ENCODE data around the gene ERGIC1.

ERGIC1 gene

DNA sequence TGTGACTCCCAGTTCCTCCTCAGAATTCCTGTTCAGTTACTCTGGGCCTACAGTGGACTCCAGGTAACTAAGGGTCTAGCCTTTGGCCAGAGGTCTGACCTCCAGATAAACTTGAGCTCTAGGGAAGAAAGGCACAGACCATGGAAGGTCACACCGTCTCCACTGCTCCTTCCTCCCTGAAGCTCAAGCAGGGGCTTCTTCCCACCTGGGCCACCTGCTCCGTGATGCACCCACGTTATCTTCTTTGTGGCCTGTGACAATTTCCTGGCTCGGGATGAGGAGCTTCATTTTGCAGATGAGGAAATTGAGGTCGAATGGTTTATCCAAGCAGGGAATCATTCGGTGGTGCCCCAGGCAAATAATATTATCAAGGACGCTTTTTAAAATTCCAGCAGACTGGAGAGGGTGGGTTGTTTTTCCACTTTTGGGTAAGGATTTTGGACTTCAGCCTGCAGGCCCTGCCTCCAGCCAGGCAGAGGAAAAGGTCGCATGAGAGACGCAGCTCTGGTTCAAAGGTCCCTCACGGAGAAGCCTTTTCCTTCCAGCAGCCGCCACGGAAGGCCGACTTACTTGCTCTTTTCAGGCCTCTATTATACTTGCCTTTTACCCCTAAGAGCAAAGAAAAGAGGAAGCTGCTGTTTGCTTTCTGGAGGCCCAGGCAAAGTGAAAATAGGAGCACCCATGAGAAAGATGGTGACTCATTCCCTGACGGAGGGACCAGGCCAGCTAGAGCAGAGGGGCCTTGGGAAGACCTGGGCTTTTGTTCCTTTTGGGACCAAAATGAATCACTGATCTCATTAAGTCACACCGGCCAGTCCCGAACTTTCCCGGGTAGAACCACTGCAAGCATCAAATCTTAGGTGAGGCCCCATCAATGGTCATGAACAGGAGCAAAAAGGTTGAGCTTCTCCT, 40.2 kb upstream of the ERGIC1 start:
- TF ChIP-seq POLR2A (IDR thresholded peaks at IDR 0.05; ENCODE audit: low read depth, low read length) = no peak
- FAIRE-seq (no peak), DNase-seq (ENCODE audit: insufficient read length, low spot score) (no peak)

DNA sequence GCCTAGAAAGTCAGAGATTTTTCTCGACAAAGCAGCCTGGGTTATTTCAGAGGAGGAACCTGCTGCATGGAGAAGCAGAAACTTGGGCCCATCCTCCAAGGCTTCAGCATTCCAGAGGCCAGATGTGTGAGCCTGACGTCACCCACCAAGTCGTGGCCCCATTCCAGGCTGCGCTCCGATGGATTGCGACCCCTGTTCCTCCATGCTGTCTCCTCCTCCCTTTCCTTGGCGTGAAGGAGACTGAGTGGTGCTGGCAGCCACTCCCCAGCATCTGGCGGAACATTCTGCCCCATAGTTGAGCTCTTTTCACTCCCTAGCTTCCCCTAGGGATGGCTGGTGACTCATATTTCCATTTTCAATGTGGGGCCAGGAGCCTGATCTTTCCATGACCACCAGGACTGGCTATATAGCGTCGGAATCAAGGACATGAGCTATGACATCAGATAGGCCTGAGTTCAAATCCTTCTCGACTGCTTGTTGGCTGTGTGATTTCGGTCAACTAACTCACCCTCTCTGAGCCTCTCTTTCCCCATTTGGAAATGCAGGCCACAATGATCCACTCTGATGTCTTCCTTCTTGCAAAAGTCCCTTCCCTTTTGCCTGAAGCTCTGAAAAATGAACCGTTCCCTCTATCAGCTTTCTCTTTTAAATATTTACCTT, 38.6 kb upstream of the ERGIC1 start:
- TF ChIP-seq POLR2A (IDR thresholded peaks at IDR 0.05; ENCODE audit: low read depth, low read length) = no peak
- no peak for FAIRE-seq

DNA sequence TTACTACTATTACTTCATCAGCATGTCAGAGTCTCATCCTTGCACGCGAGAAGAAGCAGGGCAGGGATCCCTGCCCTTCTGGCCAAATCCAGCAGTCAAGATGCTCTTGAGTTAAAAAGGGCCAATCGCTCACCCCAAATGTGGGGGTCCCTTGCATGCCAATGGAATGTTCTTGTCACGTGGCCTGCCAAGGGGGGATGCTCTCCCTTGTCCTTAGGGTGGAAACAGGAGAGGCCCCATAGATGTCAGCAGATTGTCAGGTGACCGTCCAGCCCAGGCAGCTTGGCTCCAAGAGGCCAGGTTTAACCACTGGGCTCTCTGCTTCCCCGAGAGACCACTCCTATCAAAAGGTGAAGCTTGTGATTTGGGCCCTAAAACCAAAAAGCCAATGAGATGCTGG, 37.7 kb upstream of the ERGIC1 start:
- no peak for TF ChIP-seq POLR2A (IDR thresholded peaks at IDR 0.05; ENCODE audit: low read depth, low read length)
- FAIRE-seq (no peak), DNase-seq (ENCODE audit: insufficient read length, low spot score) (no peak)

More for the DNA sequence above, 38.6 kb upstream of the ERGIC1 start:
- peak; percentile 38 for DNase-seq (ENCODE audit: insufficient read length, low spot score)

DNA sequence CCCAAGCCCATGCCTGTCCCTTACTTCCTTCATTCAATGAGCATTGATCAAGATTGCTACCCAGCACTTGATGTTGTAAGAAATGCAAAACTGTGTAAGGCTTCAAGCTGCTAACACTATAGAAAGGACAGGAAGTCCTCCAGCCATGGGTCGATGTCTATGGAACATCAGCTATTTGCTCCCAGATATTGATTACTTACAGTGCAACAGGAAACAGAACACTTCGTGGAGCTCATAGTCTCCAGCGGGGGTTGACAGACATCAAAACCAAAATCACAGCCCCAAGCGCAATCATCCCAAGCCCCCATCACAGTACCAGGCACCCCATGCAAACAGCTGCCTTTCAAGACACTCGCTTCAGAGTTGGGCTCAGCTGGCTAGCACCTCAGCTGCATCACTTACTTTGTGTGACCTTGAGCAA, 36.3 kb upstream of the ERGIC1 start:
- FAIRE-seq = no peak
- TF ChIP-seq POLR2A (IDR thresholded peaks at IDR 0.05; ENCODE audit: low read depth, low read length) = no peak
- DNase-seq (ENCODE audit: insufficient read length, low spot score) = no peak

DNA sequence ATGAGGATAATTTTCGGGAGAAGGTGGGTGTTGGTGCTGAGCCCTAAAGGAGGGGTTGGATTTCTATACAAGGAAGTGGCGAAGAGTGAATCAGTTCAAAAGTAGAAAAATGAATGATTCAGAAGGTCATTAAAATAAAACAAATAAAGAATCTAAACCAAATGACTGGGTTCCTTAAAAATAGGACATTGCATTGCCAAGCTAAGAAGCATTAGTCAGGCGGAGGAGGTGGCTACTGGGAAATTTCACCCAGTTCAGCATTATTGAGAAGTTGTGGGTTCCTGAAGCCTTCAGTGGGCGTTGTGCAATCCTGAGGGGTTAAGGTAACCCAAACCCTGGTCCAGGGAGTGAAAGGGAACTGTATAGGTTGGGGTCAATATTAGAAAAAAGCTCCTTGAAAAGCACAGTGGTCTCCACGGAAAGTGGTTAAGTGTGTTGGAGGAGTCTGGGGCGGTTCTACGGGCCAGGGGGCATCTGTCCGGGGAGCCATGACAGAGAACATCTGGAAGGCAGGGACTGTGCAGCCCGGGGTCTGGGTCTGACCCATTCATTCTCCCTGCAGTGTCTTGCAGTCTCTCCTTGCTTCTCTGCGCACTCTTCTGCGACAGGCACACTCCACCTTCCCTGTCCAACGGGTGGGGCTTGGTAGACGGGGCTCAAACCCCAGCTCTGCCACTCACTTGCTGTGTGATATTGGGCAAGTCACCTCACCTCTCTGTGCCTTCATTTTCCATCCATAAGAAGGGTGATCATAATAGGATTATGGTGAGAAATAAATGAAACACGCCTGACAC, 35.4 kb upstream of the ERGIC1 start:
- TF ChIP-seq POLR2A (IDR thresholded peaks at IDR 0.05; ENCODE audit: low read depth, low read length) = no peak
- DNase-seq (ENCODE audit: insufficient read length, low spot score) = peak; percentile 52
- FAIRE-seq = no peak

DNA sequence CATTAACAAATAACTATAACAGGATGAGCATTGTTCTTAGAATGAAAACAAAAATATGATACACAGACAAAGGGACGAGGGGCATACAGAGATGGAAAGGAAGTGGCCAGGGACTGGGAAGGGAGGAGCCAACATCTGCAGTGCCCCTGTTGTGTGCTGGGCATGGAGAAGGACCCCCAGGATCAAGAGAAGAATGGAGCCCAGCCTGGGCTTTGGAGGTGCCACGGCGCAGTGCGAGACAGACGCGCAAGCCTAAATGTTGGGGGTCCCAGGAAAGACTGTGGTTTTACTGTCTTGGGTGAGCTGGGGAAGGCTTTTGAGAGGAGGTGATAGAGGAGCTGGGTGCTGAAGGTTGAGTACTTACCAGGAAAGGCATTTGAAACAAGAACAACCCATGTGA, 34.6 kb upstream of the ERGIC1 start:
- DNase-seq (ENCODE audit: insufficient read length, low spot score) = no peak
- TF ChIP-seq POLR2A (IDR thresholded peaks at IDR 0.05; ENCODE audit: low read depth, low read length) = no peak
- FAIRE-seq = no peak

DNA sequence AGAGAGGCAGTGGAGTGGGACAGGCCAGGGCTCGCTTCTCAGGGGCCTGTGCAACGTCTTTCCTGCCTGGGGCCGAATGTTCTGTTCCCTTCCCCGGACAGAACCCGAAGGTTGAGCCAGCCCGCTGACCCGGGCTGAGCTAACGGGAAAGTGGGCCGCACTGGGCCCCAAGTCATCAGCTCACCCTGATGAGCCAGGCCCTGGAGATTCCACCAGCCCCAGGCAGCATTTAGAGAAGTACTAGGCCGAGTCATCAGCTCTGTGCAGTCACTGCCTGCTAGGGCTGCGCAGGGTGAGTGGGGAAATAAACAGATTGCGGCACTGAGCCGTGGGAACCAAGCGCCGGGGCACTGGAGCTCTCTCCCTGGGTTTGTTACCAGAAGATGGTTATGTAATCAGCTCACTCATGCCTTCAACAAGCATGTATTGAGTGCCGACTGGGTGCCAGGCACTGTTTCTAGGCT, 33.9 kb upstream of the ERGIC1 start:
- DNase-seq (ENCODE audit: insufficient read length, low spot score) (peak; percentile 36), FAIRE-seq (no peak)
- no peak for TF ChIP-seq POLR2A (IDR thresholded peaks at IDR 0.05; ENCODE audit: low read depth, low read length)

DNA sequence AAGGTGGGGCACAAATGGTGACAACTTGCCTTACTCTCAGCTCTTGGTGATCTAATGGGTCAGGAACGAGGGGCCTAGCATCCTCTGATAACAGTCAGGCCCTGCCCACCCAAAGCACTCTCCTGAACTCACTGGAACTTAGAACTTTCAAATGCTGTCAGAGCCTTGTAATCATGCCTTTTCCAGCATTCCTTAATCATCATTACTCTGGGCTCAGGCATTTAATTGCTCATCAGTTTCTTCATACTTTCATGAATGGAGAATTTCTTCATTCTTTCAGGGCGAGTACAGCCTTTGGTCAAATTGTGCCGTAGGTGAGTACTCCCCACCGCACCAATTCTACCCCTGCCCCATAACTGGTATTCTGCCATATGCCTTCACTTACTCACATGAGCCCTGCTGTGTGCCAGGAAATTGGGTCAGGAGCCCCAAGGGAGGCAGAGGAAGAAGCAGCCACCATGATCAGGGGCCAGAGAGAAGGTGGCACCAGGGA, 32.8 kb upstream of the ERGIC1 start:
- TF ChIP-seq POLR2A (IDR thresholded peaks at IDR 0.05; ENCODE audit: low read depth, low read length) = no peak
- FAIRE-seq = no peak
- peak; percentile 49 for DNase-seq (ENCODE audit: insufficient read length, low spot score)

DNA sequence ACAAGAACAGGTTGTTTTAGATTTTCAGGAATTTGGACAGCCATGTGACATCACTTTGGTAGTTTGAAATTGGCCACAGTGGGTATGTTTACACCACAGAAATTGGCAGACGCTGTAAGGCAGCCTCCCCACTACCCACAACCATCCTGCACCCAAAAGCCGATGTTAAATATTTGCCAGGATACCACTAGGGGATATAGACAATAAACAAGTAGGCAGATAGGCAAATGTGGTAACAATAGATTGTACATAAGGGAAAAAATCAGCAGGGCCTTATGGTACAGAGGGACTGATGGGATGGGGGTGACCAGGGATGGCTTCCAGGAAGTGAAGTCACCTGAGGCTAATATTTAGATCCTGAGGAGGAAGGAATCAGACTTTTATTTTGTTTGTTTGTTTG, 31.9 kb upstream of the ERGIC1 start:
- no peak for FAIRE-seq
- DNase-seq (ENCODE audit: insufficient read length, low spot score) = no peak

DNA sequence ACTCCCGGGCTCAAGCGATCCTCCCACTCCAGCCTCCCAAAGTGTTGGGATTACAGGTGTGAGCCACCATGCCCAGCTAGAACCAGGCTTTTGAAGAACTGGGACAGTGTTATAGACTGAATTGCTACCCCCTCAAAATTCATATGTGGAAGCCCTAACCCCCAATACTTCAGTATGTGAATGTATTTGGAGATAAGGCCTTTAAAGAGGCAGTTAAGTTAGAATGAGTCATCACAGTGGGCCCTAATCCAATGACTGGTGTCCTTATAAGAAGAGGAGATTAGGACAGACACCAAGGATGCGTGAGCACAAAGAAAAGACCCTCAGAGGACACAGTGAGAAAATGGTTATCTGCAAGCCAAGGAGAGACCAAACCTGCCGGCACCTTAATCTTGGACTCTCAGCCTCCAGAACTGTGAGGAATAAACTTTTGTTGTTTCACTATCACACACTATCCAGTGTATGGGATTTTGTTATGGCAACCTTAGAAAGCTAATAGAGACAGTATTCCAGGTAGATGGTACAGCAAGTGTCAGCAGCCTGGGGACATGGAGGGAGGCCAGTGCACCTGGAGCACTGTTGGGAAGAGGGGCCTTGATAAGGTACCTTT, 31.4 kb upstream of the ERGIC1 start:
- FAIRE-seq = no peak
- no peak for DNase-seq (ENCODE audit: insufficient read length, low spot score)
- TF ChIP-seq POLR2A (IDR thresholded peaks at IDR 0.05; ENCODE audit: low read depth, low read length) = no peak

More for the DNA sequence above, 31.9 kb upstream of the ERGIC1 start:
- TF ChIP-seq POLR2A (IDR thresholded peaks at IDR 0.05; ENCODE audit: low read depth, low read length) = no peak

DNA sequence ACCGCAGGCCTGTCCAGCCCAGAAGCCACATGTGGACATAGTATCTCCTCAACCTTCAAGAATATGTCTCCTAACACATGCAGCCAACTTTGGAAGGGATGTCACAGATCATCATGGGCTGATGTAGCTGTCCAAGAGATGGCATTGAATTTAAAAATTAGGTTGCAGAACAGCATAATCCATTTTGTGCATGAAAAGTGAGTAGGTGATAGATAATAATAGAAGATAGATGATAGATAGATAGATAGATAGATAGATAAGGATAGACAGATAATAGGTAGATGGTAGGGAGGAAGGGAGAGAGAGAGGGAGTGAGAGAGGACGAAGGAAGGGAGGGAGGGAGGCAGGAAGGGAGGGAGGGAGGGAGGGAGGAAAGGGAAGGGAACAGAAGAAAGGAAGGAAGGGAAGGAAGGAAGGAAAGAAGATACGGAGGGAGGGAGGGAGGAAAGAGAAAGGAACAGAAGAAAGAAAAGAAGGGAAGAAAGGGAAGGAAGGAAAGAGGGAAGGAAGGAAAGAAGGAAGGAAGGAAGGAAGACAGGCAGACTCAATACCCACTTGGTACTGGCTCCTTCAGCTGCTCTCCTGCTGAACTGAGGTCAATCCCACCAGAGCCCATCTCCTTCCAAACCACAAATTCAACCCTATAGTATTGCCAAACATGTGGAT, 28.9 kb upstream of the ERGIC1 start:
- no peak for TF ChIP-seq POLR2A (IDR thresholded peaks at IDR 0.05; ENCODE audit: low read depth, low read length)
- FAIRE-seq (no peak), DNase-seq (ENCODE audit: insufficient read length, low spot score) (no peak)

DNA sequence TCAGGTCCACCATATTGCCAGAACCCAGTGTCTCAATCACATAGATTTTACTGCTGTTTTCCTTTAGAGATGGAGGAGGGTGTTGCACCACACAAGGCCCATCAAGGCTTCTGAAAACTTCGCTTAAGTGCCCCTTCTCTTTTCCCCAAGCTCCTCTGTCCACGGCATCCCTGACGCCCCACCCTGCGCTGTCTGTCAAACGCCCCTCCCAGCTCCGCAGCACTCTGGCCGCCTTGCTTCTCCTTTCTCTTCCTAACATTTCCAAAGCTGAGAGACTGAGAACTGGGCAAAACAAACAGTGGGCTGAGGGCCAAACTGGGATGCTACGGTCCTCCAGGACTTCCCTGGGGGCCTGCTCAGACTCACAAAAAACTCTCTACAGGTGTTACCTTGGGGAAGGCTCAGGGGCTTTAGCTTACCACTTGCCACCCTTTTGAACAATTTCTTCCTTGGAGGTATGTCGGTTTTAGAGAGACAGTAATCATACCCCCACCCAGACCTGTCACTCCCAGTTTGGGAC, 28.3 kb upstream of the ERGIC1 start:
- no peak for TF ChIP-seq POLR2A (IDR thresholded peaks at IDR 0.05; ENCODE audit: low read depth, low read length)
- DNase-seq (ENCODE audit: insufficient read length, low spot score) = no peak
- FAIRE-seq = no peak

All from H54 (cell line).